ENCODE measurements around the gene C13orf46. TPM values are rescaled to one million over a fixed set of nuclear protein-coding genes. Genes with fewer than 3 reads are reported as not detected.

Gene C13orf46
- total and polyA plus RNA-seq, 10 of the 15 experiments (the other 5 are each of a cell fraction or from before 2014, with no cell fraction given): 0.01 to 0.18 (median 0.09) TPM; not detected in 6

GRCh38 chr13:113929628-113930615 lies 44.0 kb downstream of the C13orf46 start:
- Histone ChIP-seq H2AFZ (ENCODE audit: control insufficient read depth, low read depth, low read length) (no peak overlapping the region), H4K20me1 (ENCODE audit: control insufficient read depth, insufficient read depth) (no peaks in the 10 kb centered on the region), H3K79me2 (ENCODE audit: control insufficient read depth, insufficient read depth, low read length) (no peaks in the 10 kb centered on the region), H3K4me1 (ENCODE audit: control insufficient read depth, insufficient read depth, low read length) (peaks cover 16% of the 10 kb centered on the region), H3K36me3 (ENCODE audit: control insufficient read depth in 2 of 2, insufficient read depth in 2 of 2, low read length in 1 of 2) (no peaks in the 10 kb centered on the region), H3K4me2 (ENCODE audit: control insufficient read depth, insufficient read depth) (no peak overlapping the region), H3K27ac (ENCODE audit: control insufficient read depth, insufficient read depth) (no peak overlapping the region), H3K9me3 (replicated peaks; ENCODE audit: control insufficient read depth, insufficient read depth, low read length) (no peaks in the 10 kb centered on the region; the same call in 2 of the 3 replicates), H3K27me3 (replicated peaks in 1 of 2; ENCODE audit: control insufficient read depth in 2 of 2, insufficient read depth in 2 of 2, low read length in 1 of 2) (peaks cover 0 to 2% of the 10 kb centered on the region in 2 experiments; a peak in 3 of 4 replicates), H3K9ac (ENCODE audit: control insufficient read depth, insufficient read depth, low read length) (no peak overlapping the region), H3K4me3 (no peak overlapping the region)
- no TSS peak for BruUV-seq (replicated peaks)
- ATAC-seq (no peak), DNase-seq (ENCODE audit: low read depth, low spot score) (no peak), FAIRE-seq (no peak)
- RAD21 ChIA-PET (ENCODE audit: unreplicated experiment): no interaction called here
- TF ChIP-seq HCFC1 (IDR thresholded peaks at IDR 0.05; ENCODE audit: low read length): no peak
- no peak for TF ChIP-seq NBN (IDR thresholded peaks at IDR 0.05)
- TF ChIP-seq CUX1 (IDR thresholded peaks at IDR 0.05; ENCODE audit: insufficient replicate concordance, low read depth, low read length): no peak
- no peak for TF ChIP-seq GATAD2B (conservative IDR thresholded peaks at IDR 0.05; ENCODE audit: low read depth)
- no peak for TF ChIP-seq HDAC2 (IDR thresholded peaks at IDR 0.05)
- TF ChIP-seq SREBF2 (IDR thresholded peaks at IDR 0.05; ENCODE audit: low read length): no peak
- no peak for TF ChIP-seq JUNB (IDR thresholded peaks at IDR 0.05)
- no peak for TF ChIP-seq BACH1 (IDR thresholded peaks at IDR 0.05; ENCODE audit: borderline replicate concordance)
- TF ChIP-seq ZNF274 (IDR thresholded peaks at IDR 0.05; ENCODE audit: insufficient read depth, insufficient read length): no peak
- no peak for TF ChIP-seq BHLHE40 (IDR thresholded peaks at IDR 0.05; ENCODE audit: borderline replicate concordance in 1 of 2, low read depth in 2 of 2, low read length in 1 of 2)
- no peak for TF ChIP-seq CEBPB (IDR thresholded peaks at IDR 0.05; ENCODE audit: borderline replicate concordance in 1 of 2, low read depth in 2 of 2, low read length in 2 of 2)
- no peak for TF ChIP-seq USF2 (IDR thresholded peaks at IDR 0.05; ENCODE audit: borderline replicate concordance, low read depth, low read length)
- TF ChIP-seq IKZF1 (conservative IDR thresholded peaks at IDR 0.05): no peak
- no peak for TF ChIP-seq SP1 (IDR thresholded peaks at IDR 0.05; ENCODE audit: low read depth, low read length)
- no peak for TF ChIP-seq RBBP5 (conservative IDR thresholded peaks at IDR 0.05)
- in situ Hi-C loops (cut with MboI) (no loop called here), intact Hi-C loops (cut with micrococcal nuclease; ENCODE audit: unreplicated experiment) (no loop called here)
- CTCF ChIA-PET: no interaction called here
- SMC1A ChIA-PET (ENCODE audit: uncharacterized antibody, unreplicated experiment): no interaction called here
- WGBS (ENCODE audit: insufficient coverage, insufficient replicate concordance, low lambda C conversion rate, missing lambda C conversion rate): 69% methylated on average over 36 of the region's 38 CpGs
- POLR2A ChIA-PET: no interaction called here
